A673 (cell line): ENCODE measurements around the gene CD28. TPM values are rescaled to one million over a fixed set of nuclear protein-coding genes. Genes with fewer than 3 reads are reported as not detected.

Experiments used
- BruUV-seq: library from RNA; stranded (reverse); fragments of 400-500 nt; replicated peaks from 2 replicates; lab custom pipeline; 2021; lab: Mats Ljungman, UMichigan
- CTCF ChIA-PET: fragments of 300-600 bp; sonication (Branson Sonifier 250); formaldehyde crosslinking; loops from one replicate; lab custom pipeline; 2022; ENCODE audit warnings: antibody characterized with exemption; lab: Charles Lee
- POLR2A ChIA-PET: fragments of 300-600 bp; sonication (Branson Sonifier 250); formaldehyde crosslinking; loops from one replicate; lab custom pipeline; 2022; ENCODE audit warnings: antibody characterized with exemption; ENCODE audit not compliant: low non-redundant PET; lab: Charles Lee
- DNase-seq: peaks from one replicate; pipeline ENCODE4 v3.0.0-alpha.2; 2015; ENCODE audit warnings: low spot score
- H3K27ac ChIP-seq: fragments of 200-600 bp; sonication (generic); 2 replicates; pipeline ENCODE4 v1.5.1; 2016; ENCODE audit warnings: mixed run types, low read depth, mild to moderate bottlenecking, mixed read lengths, antibody characterized with exemption, low read length; ENCODE audit not compliant: poor library complexity, severe bottlenecking
- H3K27me3 ChIP-seq: fragments of 200-600 bp; sonication (generic); replicated peaks from 2 replicates; pipeline ENCODE4 v1.6.1; 2017; ENCODE audit warnings: mixed run types, low read depth, mild to moderate bottlenecking, mixed read lengths, antibody characterized with exemption, low read length; ENCODE audit not compliant: insufficient read depth, poor library complexity
- H3K36me3 ChIP-seq: fragments of 200-600 bp; sonication (generic); 2 replicates; pipeline ENCODE4 v1.6.1; 2016; ENCODE audit warnings: mixed run types, mild to moderate bottlenecking, mixed read lengths, antibody characterized with exemption, low read length; ENCODE audit not compliant: insufficient read depth, poor library complexity, severe bottlenecking
- H3K4me1 ChIP-seq: fragments of 200-600 bp; sonication (generic); 2 replicates; pipeline ENCODE4 v1.6.1; 2017; ENCODE audit warnings: mixed run types, mild to moderate bottlenecking, mixed read lengths, antibody characterized with exemption, low read length; ENCODE audit not compliant: insufficient read depth, poor library complexity, severe bottlenecking
- H3K4me3 ChIP-seq: fragments of 200-600 bp; sonication (generic); 2 replicates; pipeline ENCODE4 v1.5.1; 2016; ENCODE audit warnings: low read depth, mixed run types, mild to moderate bottlenecking, mixed read lengths, low read length; ENCODE audit not compliant: poor library complexity, severe bottlenecking
- H3K9me3 ChIP-seq: fragments of 200-600 bp; sonication (generic); 2 replicates; pipeline ENCODE4 v1.6.1; 2016; ENCODE audit warnings: mixed run types, low read depth, mild to moderate bottlenecking, mixed read lengths, antibody characterized with exemption, low read length; ENCODE audit not compliant: poor library complexity, severe bottlenecking
- EZH2 ChIP-seq: fragments of 200-600 bp; sonication (generic); IDR thresholded peaks from 2 replicates; pipeline ENCODE4 v1.6.1; 2017; ENCODE audit warnings: borderline replicate concordance, low read depth, mild to moderate bottlenecking, mixed read lengths, antibody characterized with exemption, low read length; ENCODE audit not compliant: poor library complexity, severe bottlenecking
- intact Hi-C: fragments of 100-400 bp; cut with micrococcal nuclease; formaldehyde crosslinking; loops from one replicate; pipeline ENCODE4 v1.10.0; 2022; ENCODE audit not compliant: unreplicated experiment
- total RNA-seq: library from RNA; stranded (reverse); gene quantifications from 2 replicates; pipeline ENCODE4 v1.2.3, GENCODE V29; 2021
- TF ChIP-seq, protein P1 (sequence below): fragments of 300-800, 200-600 bp; sonication (generic); conservative IDR thresholded peaks from 2 replicates; pipeline ENCODE4 v1.5.1; 2017; ENCODE audit warnings: low read depth, mild to moderate bottlenecking, antibody characterized with exemption, low read length, moderate library complexity, mixed read lengths

The CD28 gene
- total RNA-seq, 1 experiment from 2014 or later = not detected

DNA sequence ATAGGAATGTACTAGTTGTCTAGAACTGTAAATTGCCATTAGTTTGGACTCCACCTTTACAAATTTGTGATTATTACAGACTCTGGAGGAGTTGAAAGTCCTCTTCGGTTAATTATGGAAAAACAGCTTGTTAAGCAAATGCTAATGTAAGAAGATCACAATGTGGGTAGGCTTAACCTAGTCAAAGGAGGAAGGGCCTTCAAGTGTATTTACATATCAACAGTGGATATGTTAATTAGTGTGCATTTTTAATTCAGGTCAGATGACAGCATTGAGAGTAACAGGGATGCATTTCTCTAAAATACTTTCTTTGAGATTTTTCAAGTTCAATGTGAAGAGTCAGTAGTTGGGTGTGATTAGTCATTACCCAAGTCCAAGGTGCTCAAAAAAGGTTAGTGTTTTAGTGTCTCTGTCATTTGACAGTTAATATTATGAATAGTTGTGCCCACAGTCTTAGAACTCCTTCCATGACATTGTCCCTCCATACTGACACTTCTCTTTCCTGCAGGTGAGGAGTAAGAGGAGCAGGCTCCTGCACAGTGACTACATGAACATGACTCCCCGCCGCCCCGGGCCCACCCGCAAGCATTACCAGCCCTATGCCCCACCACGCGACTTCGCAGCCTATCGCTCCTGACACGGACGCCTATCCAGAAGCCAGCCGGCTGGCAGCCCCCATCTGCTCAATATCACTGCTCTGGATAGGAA lies 28.0 kb downstream of the CD28 start:
- H3K27ac ChIP-seq = no peak overlapping the region
- no peak overlapping the region for H3K4me3 ChIP-seq
- H3K9me3 ChIP-seq = no peaks in the 10 kb centered on the region
- no peaks in the 10 kb centered on the region for H3K27me3 ChIP-seq
- intact Hi-C loops = no loop called here
- no peaks in the 10 kb centered on the region for H3K36me3 ChIP-seq
- DNase-seq = no peak
- BruUV-seq = no TSS peak
- ChIA-PET CTCF (no interaction called here), POLR2A (no interaction called here)
- no peaks in the 10 kb centered on the region for H3K4me1 ChIP-seq
- TF ChIP-seq, protein P1, sequence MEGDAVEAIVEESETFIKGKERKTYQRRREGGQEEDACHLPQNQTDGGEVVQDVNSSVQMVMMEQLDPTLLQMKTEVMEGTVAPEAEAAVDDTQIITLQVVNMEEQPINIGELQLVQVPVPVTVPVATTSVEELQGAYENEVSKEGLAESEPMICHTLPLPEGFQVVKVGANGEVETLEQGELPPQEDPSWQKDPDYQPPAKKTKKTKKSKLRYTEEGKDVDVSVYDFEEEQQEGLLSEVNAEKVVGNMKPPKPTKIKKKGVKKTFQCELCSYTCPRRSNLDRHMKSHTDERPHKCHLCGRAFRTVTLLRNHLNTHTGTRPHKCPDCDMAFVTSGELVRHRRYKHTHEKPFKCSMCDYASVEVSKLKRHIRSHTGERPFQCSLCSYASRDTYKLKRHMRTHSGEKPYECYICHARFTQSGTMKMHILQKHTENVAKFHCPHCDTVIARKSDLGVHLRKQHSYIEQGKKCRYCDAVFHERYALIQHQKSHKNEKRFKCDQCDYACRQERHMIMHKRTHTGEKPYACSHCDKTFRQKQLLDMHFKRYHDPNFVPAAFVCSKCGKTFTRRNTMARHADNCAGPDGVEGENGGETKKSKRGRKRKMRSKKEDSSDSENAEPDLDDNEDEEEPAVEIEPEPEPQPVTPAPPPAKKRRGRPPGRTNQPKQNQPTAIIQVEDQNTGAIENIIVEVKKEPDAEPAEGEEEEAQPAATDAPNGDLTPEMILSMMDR = no peak
- no peak for TF ChIP-seq EZH2

DNA sequence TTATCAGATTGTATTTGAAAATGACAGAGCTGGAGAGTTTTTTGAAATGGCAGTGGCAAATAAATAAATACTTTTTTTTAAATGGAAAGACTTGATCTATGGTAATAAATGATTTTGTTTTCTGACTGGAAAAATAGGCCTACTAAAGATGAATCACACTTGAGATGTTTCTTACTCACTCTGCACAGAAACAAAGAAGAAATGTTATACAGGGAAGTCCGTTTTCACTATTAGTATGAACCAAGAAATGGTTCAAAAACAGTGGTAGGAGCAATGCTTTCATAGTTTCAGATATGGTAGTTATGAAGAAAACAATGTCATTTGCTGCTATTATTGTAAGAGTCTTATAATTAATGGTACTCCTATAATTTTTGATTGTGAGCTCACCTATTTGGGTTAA lies 30.9 kb downstream of the CD28 start:
- Histone ChIP-seq H3K27me3 (no peaks in the 10 kb centered on the region), H3K4me3 (no peak overlapping the region), H3K9me3 (no peaks in the 10 kb centered on the region), H3K4me1 (no peaks in the 10 kb centered on the region), H3K36me3 (no peaks in the 10 kb centered on the region), H3K27ac (no peak overlapping the region)
- intact Hi-C loops = no loop called here
- ChIA-PET CTCF (no interaction called here), POLR2A (no interaction called here)
- TF ChIP-seq EZH2 = no peak
- TF ChIP-seq, protein P1 = no peak
- no TSS peak for BruUV-seq
- DNase-seq = no peak

DNA sequence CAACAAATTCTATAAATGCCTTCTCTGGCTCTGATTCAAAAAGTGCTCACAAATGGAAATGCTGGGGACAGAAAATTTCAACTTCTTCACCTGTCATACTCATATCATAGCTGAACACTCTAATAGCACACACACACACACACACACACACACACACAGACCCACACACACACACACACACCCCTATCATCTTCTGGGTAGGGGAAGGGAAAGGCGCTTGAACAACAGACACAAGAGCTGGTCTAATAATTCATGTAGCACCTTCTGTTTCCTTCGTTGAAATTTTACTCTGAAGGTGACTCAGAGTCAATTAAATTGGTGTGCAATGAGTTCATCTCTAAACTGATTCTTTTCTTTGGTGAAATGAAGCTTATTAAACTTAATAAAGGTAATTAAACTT lies 32.9 kb downstream of the CD28 start:
- Histone ChIP-seq H3K4me1 (no peaks in the 10 kb centered on the region), H3K36me3 (no peaks in the 10 kb centered on the region), H3K9me3 (no peaks in the 10 kb centered on the region), H3K4me3 (no peak overlapping the region), H3K27me3 (no peaks in the 10 kb centered on the region), H3K27ac (no peak overlapping the region)
- BruUV-seq = no TSS peak
- ChIA-PET POLR2A (no interaction called here), CTCF (interaction anchor here (0.6 kb wide), 1 partner anchor 195 kb away, joined by 3 read pairs; no protein-coding TSS in a partner anchor)
- no peak for DNase-seq
- intact Hi-C loops = no loop called here
- TF ChIP-seq, protein P1 = no peak
- no peak for TF ChIP-seq EZH2
